ENCODE results near the gene BDNF. TPM values are rescaled to one million over a fixed set of nuclear protein-coding genes. Genes with fewer than 3 reads are reported as not detected.

Gene BDNF
- total RNA-seq, 1 donor from 2014 or later, result 3.1 TPM

DNA sequence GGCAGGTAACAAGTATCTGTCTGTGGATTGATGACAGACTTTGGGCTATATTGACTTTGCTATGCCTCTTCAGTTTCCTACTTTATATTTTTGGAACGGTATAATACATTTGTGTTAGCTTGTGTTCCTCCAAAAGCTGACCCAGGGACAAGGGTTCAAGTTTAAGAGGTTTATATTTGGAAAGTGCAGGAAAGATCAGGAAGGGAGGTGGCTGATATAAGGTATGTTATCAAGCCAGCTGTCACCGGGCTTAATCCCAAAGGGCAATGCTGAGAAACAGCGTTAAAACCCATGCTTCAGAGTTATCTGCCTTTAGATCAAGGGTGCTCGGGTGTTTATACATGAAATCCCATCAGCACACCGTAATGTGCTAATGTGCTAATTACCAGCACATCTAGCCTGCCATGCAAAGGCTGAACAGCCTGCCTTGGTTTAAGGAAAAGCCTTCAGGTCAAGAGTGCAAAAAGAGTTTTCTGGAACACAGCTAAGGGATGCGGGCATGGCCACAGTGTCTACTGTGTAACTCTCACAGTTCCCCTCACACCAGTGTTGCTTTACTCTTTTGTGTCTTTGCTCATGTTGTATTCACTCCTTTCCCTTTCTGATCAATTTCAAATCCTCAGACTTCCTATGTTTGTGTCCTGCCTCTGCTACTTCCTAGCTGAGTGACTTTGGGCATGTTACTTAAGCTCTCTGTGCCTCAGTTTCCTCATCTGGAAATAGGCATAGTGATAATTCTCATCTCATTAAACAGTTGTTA lies 77.5 kb downstream of the BDNF start:
- H3K36me3 ChIP-seq, result no peaks in the 10 kb centered on the region
- H3K4me3 ChIP-seq, result no peak overlapping the region
- H3K4me1 ChIP-seq, result peaks cover 24% of the 10 kb centered on the region
- DNase-seq, result no peak
- TF ChIP-seq, protein P1, sequence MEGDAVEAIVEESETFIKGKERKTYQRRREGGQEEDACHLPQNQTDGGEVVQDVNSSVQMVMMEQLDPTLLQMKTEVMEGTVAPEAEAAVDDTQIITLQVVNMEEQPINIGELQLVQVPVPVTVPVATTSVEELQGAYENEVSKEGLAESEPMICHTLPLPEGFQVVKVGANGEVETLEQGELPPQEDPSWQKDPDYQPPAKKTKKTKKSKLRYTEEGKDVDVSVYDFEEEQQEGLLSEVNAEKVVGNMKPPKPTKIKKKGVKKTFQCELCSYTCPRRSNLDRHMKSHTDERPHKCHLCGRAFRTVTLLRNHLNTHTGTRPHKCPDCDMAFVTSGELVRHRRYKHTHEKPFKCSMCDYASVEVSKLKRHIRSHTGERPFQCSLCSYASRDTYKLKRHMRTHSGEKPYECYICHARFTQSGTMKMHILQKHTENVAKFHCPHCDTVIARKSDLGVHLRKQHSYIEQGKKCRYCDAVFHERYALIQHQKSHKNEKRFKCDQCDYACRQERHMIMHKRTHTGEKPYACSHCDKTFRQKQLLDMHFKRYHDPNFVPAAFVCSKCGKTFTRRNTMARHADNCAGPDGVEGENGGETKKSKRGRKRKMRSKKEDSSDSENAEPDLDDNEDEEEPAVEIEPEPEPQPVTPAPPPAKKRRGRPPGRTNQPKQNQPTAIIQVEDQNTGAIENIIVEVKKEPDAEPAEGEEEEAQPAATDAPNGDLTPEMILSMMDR (IDR thresholded peaks at IDR 0.05; ENCODE audit: borderline replicate concordance), result no peak
- no peaks in the 10 kb centered on the region for H3K27me3 ChIP-seq (ENCODE audit: low read depth)
- no peak overlapping the region for H3K27ac ChIP-seq (replicated peaks)
- intact Hi-C loops (cut with micrococcal nuclease), result no loop called here
- no peaks in the 10 kb centered on the region for H3K9me3 ChIP-seq (replicated peaks)

- no peak overlapping the region for H3K4me3 ChIP-seq
- no peaks in the 10 kb centered on the region for H3K27me3 ChIP-seq (ENCODE audit: low read depth)
- peaks cover 24% of the 10 kb centered on the region for H3K4me1 ChIP-seq
- no peak overlapping the region for H3K27ac ChIP-seq (replicated peaks)
- DNase-seq, result no peak
- intact Hi-C loops (cut with micrococcal nuclease), result no loop called here
- no peaks in the 10 kb centered on the region for H3K36me3 ChIP-seq
- H3K9me3 ChIP-seq (replicated peaks), result no peaks in the 10 kb centered on the region
- TF ChIP-seq, protein P1 (IDR thresholded peaks at IDR 0.05; ENCODE audit: borderline replicate concordance), result no peak
These were observed 78.7 kb downstream of the BDNF start for GRCh38 chr11:27621405-27622161.

DNA sequence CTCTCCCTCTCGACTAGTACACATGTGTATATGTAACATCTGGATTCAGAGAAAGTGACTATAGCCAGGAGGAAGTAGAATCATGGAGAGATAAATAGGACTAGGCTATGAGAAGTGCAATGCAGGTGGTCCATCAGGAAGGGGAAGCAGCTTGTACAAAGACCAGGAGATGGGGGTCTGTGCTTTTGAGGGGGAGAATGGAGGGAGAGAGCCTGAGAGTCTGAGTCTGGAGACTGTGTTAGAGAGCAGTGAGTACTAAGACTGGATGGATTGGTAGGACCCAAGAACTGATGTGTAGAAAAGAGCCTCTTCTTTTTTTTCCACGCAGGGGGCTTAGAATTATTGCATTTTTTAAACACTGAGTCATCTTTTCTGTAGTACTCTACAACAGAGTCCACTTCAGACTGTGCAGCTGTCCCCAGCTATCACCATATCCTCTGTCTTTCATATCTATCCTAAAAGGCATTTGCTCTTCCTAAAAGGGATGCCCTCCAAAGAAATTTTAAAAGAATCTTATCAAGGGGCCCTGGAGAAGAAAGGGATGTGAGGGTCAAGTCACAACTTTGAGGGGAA lies 80.4 kb downstream of the BDNF start:
- no peak for DNase-seq
- no peak overlapping the region for H3K27ac ChIP-seq (replicated peaks)
- no peaks in the 10 kb centered on the region for H3K36me3 ChIP-seq
- peaks cover 24% of the 10 kb centered on the region for H3K4me1 ChIP-seq
- no peak overlapping the region for H3K4me3 ChIP-seq
- H3K9me3 ChIP-seq (replicated peaks), result no peaks in the 10 kb centered on the region
- no peaks in the 10 kb centered on the region for H3K27me3 ChIP-seq (ENCODE audit: low read depth)
- intact Hi-C loops (cut with micrococcal nuclease), result no loop called here
- TF ChIP-seq, protein P1 (IDR thresholded peaks at IDR 0.05; ENCODE audit: borderline replicate concordance), result no peak

DNA sequence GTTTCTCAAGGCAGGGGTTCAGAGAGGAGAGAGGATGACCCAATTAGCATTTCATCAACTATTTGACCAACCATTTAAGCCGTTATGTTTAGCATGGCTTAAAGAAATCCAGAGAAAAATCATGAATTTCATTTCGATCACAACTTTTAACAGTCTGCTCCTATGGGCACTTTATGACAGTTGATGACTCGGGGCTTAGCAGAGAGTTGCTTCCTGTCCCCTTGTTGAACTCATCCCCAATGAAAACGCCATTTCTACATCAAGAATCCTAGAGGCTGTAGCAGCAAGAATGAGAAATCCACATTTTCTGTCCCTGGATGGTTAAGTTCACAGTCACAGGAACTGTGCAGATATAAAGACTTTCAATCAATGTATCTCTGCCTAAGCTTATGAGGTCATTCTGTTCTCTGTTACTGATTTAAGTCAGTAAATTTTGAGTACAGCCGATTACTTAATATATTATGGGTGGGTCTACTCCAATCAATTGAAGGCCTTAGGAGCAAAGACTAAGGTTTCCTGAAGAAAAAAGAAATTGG lies 81.1 kb downstream of the BDNF start:
- H3K27me3 ChIP-seq (ENCODE audit: low read depth), result no peaks in the 10 kb centered on the region
- no peak for DNase-seq
- intact Hi-C loops (cut with micrococcal nuclease), result no loop called here

More for the DNA sequence above, 81.1 kb downstream of the BDNF start:
- Histone ChIP-seq H3K27ac (replicated peaks) (no peak overlapping the region), H3K9me3 (replicated peaks) (no peaks in the 10 kb centered on the region), H3K4me1 (peaks cover 24% of the 10 kb centered on the region), H3K4me3 (no peak overlapping the region), H3K36me3 (no peaks in the 10 kb centered on the region)
- TF ChIP-seq, protein P1 (IDR thresholded peaks at IDR 0.05; ENCODE audit: borderline replicate concordance), result no peak
